GM18951 (cell line): Measurements from ENCODE around the gene NEB.

Experiments used
- POLR2A ChIP-seq: IDR thresholded peaks from 4 replicates; pipeline ENCODE4 v1.6.1; 2011; ENCODE audit warnings: mild to moderate bottlenecking; ENCODE audit not compliant: insufficient read length, insufficient read depth; ENCODE audit errors: extremely low read depth
- in situ Hi-C: fragments of 300-500 bp; cut with MboI; formaldehyde crosslinking; loops from one replicate; pipeline ENCODE4 v1.12.0; 2022; ENCODE audit warnings: low sequenced_read_pairs, mixed read lengths, inconsistent platforms; ENCODE audit not compliant: unreplicated experiment

The NEB gene

GRCh38 chr2:151486053-151486452 lies 248.2 kb downstream of the NEB start:
- in situ Hi-C loops: no loop called here
- no peak for TF ChIP-seq POLR2A

DNA sequence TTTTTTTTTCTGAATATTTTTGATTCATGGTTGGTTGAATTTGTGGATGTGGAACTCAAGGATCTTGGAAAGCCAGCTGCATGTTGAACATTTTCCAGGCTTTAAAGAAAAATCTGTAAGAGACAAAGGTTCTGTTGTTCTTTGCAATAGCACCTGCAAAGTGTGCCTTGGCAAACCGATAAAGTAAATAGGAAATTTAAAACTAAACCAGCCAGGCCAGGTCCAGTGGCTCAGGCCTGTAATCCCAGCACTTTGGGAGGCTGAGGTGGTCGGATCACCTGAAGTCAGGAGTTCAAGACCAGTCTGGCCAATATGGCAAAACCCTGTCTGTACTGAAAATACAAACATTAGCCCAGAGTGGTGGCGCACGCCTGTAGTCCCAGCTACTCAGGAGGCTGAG lies 250.2 kb downstream of the NEB start:
- TF ChIP-seq POLR2A: no peak
- in situ Hi-C loops: no loop called here

GRCh38 chr2:151483546-151483945 lies 250.7 kb downstream of the NEB start:
- TF ChIP-seq POLR2A: no peak
- in situ Hi-C loops: no loop called here

DNA sequence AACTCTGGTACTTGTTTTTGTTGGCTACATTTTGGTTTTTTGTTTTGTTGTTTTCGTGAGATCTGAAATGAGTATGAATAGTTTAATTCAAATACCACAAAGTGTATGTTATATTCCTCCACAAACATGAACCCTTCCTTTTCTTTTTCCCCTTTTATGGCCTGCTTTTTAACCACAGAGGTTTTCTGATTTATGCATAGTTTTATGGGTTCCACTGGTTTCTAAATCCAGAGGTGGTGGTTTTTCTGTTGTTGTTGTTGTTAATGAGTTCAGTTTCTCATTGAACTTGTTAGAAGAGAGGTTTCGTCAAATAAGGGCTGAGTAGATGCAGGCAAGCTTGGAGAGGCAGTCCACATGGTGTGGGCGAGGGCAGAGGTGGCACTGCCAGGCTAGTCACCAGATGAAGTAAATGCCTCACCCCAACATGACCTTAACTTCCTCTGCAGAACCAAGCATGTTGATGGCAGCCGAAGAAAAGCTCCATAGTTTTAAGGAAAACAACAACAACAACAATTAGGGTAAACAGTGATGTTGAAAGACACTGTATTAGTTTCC lies 252.0 kb downstream of the NEB start:
- in situ Hi-C loops: no loop called here
- no peak for TF ChIP-seq POLR2A

DNA sequence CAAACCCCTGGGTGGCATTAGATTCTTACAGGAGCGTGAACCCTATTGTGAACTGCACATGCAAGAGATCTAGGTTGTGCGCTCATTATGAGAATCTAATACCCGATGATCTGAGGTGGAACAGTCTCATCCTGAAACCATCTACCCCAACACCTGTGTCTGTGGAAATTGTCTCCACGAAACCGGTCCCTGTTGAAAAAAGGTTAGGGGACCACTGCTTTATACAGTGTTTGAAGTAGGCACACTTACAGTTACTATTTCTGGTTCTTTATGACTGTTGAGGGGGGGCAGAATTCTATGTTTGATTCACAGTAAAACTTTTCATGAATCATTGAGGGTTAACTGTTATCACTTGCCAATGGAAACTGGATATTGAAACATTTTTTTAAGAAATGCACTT lies 252.5 kb downstream of the NEB start:
- in situ Hi-C loops: no loop called here
- no peak for TF ChIP-seq POLR2A

- in situ Hi-C loops: no loop called here
- TF ChIP-seq POLR2A: no peak
Observed at GRCh38 chr2:151478011-151478410, 256.3 kb downstream of the NEB start.

DNA sequence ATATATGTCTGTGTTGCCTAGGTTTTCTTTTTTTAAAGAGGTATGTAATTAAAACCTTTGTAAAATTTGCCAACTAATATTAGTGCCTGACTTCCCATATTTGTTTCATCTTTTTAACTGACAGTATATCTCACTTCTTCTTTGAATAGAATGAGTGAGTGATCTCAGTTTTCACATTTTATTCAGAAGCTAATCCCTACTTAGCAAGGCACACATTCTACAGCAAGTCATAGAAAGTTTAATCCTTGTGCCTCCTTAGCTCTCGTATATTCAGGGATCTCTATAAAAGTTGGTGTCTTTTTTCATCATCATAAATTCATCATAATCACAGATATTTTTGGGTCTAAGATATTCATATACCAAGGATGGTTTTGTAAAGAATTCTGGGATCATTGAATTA lies 258.0 kb downstream of the NEB start:
- TF ChIP-seq POLR2A: no peak
- in situ Hi-C loops: no loop called here

GRCh38 chr2:151475071-151475470 lies 259.2 kb downstream of the NEB start:
- no peak for TF ChIP-seq POLR2A
- in situ Hi-C loops: no loop called here

DNA sequence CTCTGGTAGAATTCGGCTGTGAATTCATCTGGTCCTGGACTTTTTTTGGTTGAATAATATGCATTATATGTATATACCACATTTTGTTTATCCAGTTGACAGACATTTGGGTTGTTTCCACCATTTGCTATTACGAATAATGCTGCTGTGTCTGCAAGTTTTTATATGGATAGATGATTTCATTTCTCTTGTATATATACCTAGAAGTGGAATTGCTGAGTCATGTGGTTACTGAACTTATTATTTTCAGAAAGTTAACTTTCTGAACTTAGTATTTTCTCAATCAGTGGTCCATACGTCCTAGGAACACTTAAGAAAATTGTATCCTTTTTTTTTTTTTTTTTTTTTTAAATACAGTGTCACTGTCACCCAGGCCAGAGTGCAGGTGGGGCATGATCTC lies 261.3 kb downstream of the NEB start:
- TF ChIP-seq POLR2A: no peak
- in situ Hi-C loops: no loop called here

- in situ Hi-C loops: no loop called here
- no peak for TF ChIP-seq POLR2A
Observed at GRCh38 chr2:151470556-151470955, 263.7 kb downstream of the NEB start.

GRCh38 chr2:151465771-151466170 lies 268.5 kb downstream of the NEB start:
- TF ChIP-seq POLR2A: no peak
- in situ Hi-C loops: no loop called here

DNA sequence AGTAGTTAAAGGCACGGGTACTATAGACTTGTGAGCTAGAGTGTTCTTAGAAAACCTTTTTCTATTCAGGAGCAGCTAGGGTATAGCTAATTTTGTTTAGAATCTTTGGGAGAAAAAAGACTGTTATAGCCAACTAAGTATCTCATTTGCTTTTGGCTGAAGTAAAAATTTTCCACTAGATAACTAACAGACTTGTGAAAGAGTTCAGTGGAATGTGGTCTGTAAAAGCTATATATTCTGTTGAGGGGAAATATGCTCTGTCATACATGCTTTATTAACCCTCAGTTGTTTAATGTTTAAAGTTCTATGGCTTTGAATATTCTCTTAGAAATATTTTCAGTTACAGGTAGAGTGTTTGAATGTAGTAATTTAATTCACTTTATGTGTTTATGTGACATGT lies 274.9 kb downstream of the NEB start:
- TF ChIP-seq POLR2A: no peak
- in situ Hi-C loops: no loop called here

- no peak for TF ChIP-seq POLR2A
- in situ Hi-C loops: no loop called here
Observed at GRCh38 chr2:151439127-151439526, 295.1 kb downstream of the NEB start.

DNA sequence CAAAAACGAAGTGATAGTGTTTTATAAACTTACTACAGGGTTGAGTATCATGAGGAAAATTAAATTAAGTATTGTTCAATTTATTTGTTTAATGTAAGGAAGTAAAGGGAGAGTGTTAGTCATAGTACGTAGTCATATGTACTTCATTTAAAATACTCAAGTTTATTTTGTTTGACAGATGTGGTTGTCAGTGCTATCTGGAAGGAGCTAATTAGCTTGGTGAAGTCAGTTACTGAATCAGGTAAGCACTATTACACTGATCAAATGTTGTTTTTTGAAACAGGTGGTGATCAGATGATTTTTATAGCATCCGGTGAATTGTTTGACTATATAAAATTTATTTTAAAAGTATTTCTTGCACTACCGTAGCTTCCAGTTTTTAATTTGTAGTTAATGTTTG lies 295.8 kb downstream of the NEB start:
- in situ Hi-C loops: no loop called here
- no peak for TF ChIP-seq POLR2A

DNA sequence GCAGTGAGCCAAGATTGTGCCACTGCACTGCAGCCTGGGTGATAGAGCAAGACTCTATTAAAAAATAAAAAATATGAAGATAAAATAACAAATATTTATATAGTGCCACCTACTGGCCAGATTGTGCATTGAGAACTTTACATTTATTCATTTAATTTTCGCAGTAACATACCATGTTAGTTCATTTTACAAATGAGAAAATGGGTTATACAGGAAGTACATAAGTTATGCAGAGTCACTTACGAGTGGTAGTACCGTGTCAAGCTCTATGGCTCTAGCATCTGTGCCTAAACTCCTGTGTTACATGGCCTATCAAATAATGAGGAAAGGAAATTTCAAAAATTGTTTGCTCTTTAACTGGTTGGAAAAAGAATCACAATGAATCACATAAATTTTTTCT lies 296.6 kb downstream of the NEB start:
- TF ChIP-seq POLR2A: no peak
- in situ Hi-C loops: no loop called here
